HG03108 (cell line): ENCODE results near the gene IZUMO4.
"Not testable (repeated sequence)": the region's sequence is repeated elsewhere in the genome, so short reads cannot be mapped to it uniquely, and the experiment has no call there.

Source experiments
- ATAC-seq: cut with Tn5 transposase; IDR thresholded peaks from one replicate; pipeline ENCODE4 v1.9.1; 2021; ENCODE audit warnings: moderate library complexity; ENCODE audit not compliant: unreplicated experiment

Gene IZUMO4

GRCh38 chr19:2080336-2080988 lies 16.3 kb upstream of the IZUMO4 start:
- ATAC-seq: no peak

GRCh38 chr19:2081873-2082810 lies 14.6 kb upstream of the IZUMO4 start:
- no peak for ATAC-seq

- ATAC-seq: no peak
These were observed 13.4 kb upstream of the IZUMO4 start for GRCh38 chr19:2083174-2083854.

- ATAC-seq: peak; percentile 20
These were observed 11.6 kb upstream of the IZUMO4 start for GRCh38 chr19:2084993-2085720.

- peak; percentile 20 for ATAC-seq
These were observed 9.8 kb upstream of the IZUMO4 start for GRCh38 chr19:2086695-2087620.

- peak; percentile 23 for ATAC-seq
These were observed 9.1 kb upstream of the IZUMO4 start for GRCh38 chr19:2087621-2088100.

- no peak for ATAC-seq
These were observed 7.6 kb upstream of the IZUMO4 start for GRCh38 chr19:2089001-2089711.

- peak; percentile 8 for ATAC-seq
These were observed 7.0 kb upstream of the IZUMO4 start for GRCh38 chr19:2089727-2090053.

GRCh38 chr19:2091926-2092525 lies 4.7 kb upstream of the IZUMO4 start:
- not testable (repeated sequence) for ATAC-seq

GRCh38 chr19:2096034-2096479 lies 658 bp upstream of the IZUMO4 start, which contains the start of gene MOB3A:
Gene MOB3A, minus strand, starts transcription at chr19:2096326. Its CDS starts 17,766 bp downstream, at chr19:2078560.
- ATAC-seq: peak; percentile 28

- ATAC-seq: no peak
These were observed 629 bp downstream of the IZUMO4 start for GRCh38 chr19:2097203-2097885.

GRCh38 chr19:2097886-2098327 lies 1.2 kb downstream of the IZUMO4 start:
- ATAC-seq: no peak

GRCh38 chr19:2099054-2099501 lies 2.4 kb downstream of the IZUMO4 start:
- ATAC-seq: no peak

GRCh38 chr19:2099937-2100718 lies 3.4 kb downstream of the IZUMO4 start:
- ATAC-seq: no peak

- ATAC-seq: no peak
These were observed 4.0 kb downstream of the IZUMO4 start for GRCh38 chr19:2100719-2101061.

GRCh38 chr19:2101417-2102335 lies 5.0 kb downstream of the IZUMO4 start:
- ATAC-seq: no peak
